Hepatocyte (in vitro differentiated cells): Measurements from ENCODE around the gene KRTAP12-2. TPM values are rescaled to one million over a fixed set of nuclear protein-coding genes. Genes with fewer than 3 reads are reported as not detected.

Experiments used
- DNase-seq: peaks from one replicate; pipeline ENCODE4 v3.0.0-alpha.2; 2016; ENCODE audit warnings: low spot score
- H2AFZ ChIP-seq: fragments of 200-600 bp; sonication (generic); 2 replicates; pipeline ENCODE4 v1.6.0; 2016; ENCODE audit warnings: antibody characterized with exemption, mild to moderate bottlenecking
- H3K27ac ChIP-seq: fragments of 200-600 bp; sonication (generic); 2 replicates; pipeline ENCODE4 v1.5.1; 2016; ENCODE audit warnings: mild to moderate bottlenecking
- H3K27me3 ChIP-seq: fragments of 200-600 bp; sonication (generic); 2 replicates; pipeline ENCODE4 v1.6.1; 2016
- H3K36me3 ChIP-seq: fragments of 200-600 bp; sonication (generic); replicated peaks from 2 replicates; pipeline ENCODE4 v1.5.1; 2016; ENCODE audit warnings: low read depth; ENCODE audit not compliant: insufficient read depth
- H3K4me1 ChIP-seq: fragments of 200-600 bp; sonication (generic); 2 replicates; pipeline ENCODE4 v1.5.1; 2016; ENCODE audit warnings: mild to moderate bottlenecking, moderate library complexity; ENCODE audit not compliant: insufficient read depth
- H3K4me2 ChIP-seq: fragments of 200-600 bp; sonication (generic); 2 replicates; pipeline ENCODE4 v1.6.0; 2016
- H3K4me3 ChIP-seq: fragments of 200-600 bp; sonication (generic); 2 replicates; pipeline ENCODE4 v1.5.1; 2016; ENCODE audit warnings: mild to moderate bottlenecking
- H3K79me2 ChIP-seq: fragments of 200-600 bp; sonication (generic); 2 replicates; pipeline ENCODE4 v1.6.0; 2017; ENCODE audit warnings: mild to moderate bottlenecking
- H3K9me2 ChIP-seq: fragments of 200-600 bp; sonication (generic); replicated peaks from 2 replicates; pipeline ENCODE4 v1.6.0; 2017; ENCODE audit warnings: mild to moderate bottlenecking; ENCODE audit not compliant: insufficient read depth
- H3K9me3 ChIP-seq: fragments of 200-600 bp; sonication (generic); 2 replicates; pipeline ENCODE4 v1.5.1; 2016; ENCODE audit warnings: low read depth, mild to moderate bottlenecking
- H4K20me1 ChIP-seq: fragments of 200-600 bp; sonication (generic); 2 replicates; pipeline ENCODE4 v1.6.0; 2016; ENCODE audit warnings: mild to moderate bottlenecking; ENCODE audit not compliant: insufficient read depth, poor library complexity, severe bottlenecking
- CTCF ChIP-seq: fragments of 200-600 bp; sonication (generic); IDR thresholded peaks from 2 replicates; pipeline ENCODE4 v1.5.1; 2016; ENCODE audit warnings: antibody characterized with exemption, mild to moderate bottlenecking; ENCODE audit not compliant: poor library complexity
- EZH2 ChIP-seq: fragments of 200-600 bp; sonication (generic); IDR thresholded peaks from 2 replicates; pipeline ENCODE4 v1.6.1; 2016; ENCODE audit warnings: antibody characterized with exemption, mild to moderate bottlenecking, borderline replicate concordance
- EZH2phosphoT487 ChIP-seq: fragments of 200-600 bp; sonication (generic); IDR thresholded peaks from one replicate; pipeline ENCODE4 v1.6.1; 2018; ENCODE audit warnings: antibody characterized with exemption, mild to moderate bottlenecking, low read depth, moderate library complexity; ENCODE audit not compliant: unreplicated experiment, severe bottlenecking
- WGBS: methylation state at CpG from one replicate; pipeline ENCODE4 v1.1.6; 2016; ENCODE audit warnings: low lambda C conversion rate; ENCODE audit errors: missing lambda C conversion rate; 5-methylcytosine and 5-hydroxymethylcytosine counted together
- polyA plus RNA-seq: library from polyadenylated mRNA; unstranded; fragments of >200 nt; fragmentation: Nextera tagmentation; extraction: Ambion mirVana; gene quantifications from 2 replicates; pipeline ENCODE4 v1.2.1, GENCODE V29; 2016
- total RNA-seq: library from RNA; depleted of rRNA; stranded (reverse); fragments of >200 nt; gene quantifications from 2 replicates; pipeline ENCODE4 v1.2.3, GENCODE V29; 2014

The KRTAP12-2 gene
- total and polyA plus RNA-seq, 2 experiments from 2014 or later: not detected

DNA sequence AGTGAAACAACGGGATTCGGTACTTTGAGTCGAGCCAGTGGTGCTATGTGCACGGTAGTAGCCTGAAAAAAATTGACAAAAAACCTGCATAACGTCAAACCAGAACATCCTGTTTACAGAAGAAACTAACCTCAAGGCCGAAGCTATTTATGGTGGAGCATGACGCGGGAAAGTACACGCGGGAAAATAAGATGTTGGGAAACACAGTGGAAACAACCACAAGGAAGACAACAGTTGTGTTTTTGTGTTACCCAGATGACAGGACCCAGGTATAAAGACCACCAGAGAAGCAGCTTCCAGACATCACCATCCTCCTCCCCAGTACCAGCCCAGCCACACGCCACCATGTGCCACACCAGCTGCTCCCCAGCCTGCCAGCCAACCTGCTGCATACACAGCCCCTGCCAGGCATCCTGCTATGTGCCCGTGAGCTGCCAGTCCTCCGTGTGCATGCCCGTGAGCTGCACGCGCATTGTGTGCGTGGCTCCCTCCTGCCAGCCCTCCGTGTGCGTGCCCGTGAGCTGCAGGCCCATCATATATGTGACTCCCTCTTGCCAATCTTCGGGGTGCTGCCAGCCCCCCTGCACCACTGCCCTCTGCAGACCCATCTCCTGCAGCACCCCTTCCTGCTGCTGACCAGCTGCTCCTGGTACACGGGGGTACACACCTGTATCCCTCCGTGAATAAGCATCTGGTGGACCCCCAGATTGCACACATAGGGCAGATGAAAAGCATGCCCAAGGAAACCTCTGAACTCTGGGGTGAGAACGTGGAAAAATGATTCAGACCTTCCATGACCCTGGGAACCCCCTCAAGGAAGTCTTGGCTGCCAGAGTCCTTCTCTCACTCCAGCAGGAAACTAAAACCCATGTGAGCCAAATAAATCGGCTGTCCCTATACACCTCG is 8.8 kb downstream of the KRTAP12-2 start, which contains the start of gene KRTAP12-3:
Gene KRTAP12-3 (plus strand): TSS at position 298 of the 906 bp plus-strand sequence. CDS start 48 bp downstream, at position 346.
- Histone ChIP-seq H3K27me3 (no peaks in the 10 kb centered on the region), H3K79me2 (no peaks in the 10 kb centered on the region), H3K27ac (no peak within 1 kb of the TSS), H3K9me3 (no peaks in the 10 kb centered on the region), H2AFZ (no peak within 1 kb of the TSS), H3K36me3 (no peaks in the 10 kb centered on the region), H3K4me2 (no peak within 1 kb of the TSS), H4K20me1 (no peaks in the 10 kb centered on the region), H3K9me2 (no peaks in the 10 kb centered on the region), H3K4me3 (no peak within 1 kb of the TSS), H3K4me1 (no peaks in the 10 kb centered on the region)
- 85% methylated on average over 26 of the region's 26 CpGs for WGBS
- no peak for DNase-seq
- TF ChIP-seq CTCF (no peak), EZH2 (no peak), EZH2phosphoT487 (no peak)

DNA sequence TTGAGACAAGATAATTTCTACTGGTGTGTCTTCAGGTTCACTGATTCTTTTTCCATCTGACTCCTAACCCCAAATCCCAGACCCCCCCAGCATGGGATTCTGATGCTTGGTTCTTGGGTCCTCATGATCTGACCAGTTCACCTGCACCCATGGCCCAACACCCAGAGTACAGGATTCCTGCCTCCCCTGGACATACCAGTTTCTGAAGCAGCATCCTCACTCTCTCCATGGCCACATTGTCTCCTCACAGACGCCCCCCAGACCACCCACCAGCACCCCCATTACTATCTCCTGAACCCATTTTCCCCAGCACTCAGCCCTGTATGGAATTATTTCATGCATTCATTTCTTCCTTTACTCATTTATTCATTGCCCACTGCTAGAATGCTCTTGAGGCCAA is 9.9 kb downstream of the KRTAP12-2 start:
- Histone ChIP-seq H3K9me2 (no peaks in the 10 kb centered on the region), H3K4me3 (no peak overlapping the region), H3K4me1 (no peaks in the 10 kb centered on the region), H3K79me2 (no peaks in the 10 kb centered on the region), H3K27me3 (no peaks in the 10 kb centered on the region), H3K9me3 (no peaks in the 10 kb centered on the region), H3K27ac (no peak overlapping the region), H3K36me3 (no peaks in the 10 kb centered on the region), H4K20me1 (no peaks in the 10 kb centered on the region), H2AFZ (no peak overlapping the region), H3K4me2 (no peak overlapping the region)
- WGBS: 73% methylated on average over 1 of the region's 1 CpG
- DNase-seq: no peak
- no peak for TF ChIP-seq CTCF
- no peak for TF ChIP-seq EZH2phosphoT487
- TF ChIP-seq EZH2: no peak

DNA sequence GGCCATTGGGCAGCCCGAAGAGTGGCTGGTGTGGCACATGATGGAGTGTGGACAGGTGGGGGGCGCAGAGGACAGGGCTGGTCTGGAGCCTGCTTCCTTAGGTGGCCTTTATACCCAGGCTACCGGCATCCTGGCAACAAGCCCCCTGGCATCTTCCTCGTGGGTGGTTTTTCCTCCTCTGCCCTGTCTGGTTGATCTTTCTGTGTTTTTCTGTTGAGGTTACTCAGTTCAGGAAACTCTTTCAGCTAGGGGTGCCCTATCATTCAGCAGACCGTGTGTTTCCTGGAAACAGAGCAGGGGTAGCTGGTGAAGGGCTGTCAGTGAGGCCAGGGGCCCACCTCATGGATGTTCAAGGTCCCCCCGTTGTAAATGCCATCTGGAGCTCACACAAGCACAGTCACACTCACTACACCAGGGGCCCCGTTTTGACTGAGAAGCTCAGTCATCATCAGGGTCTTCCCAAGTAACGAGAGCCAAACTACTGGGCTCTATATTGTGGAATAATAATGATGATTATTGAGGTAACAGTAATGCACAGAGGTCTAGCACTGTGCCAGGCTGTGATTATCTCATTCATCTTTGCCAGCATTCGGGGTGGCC is 12.1 kb downstream of the KRTAP12-2 start, which contains the start of gene KRTAP12-4:
Gene KRTAP12-4 (minus strand): TSS at position 84 of the 600 bp plus-strand sequence. CDS start 45 bp downstream, at position 39.
- TF ChIP-seq CTCF: no peak
- TF ChIP-seq EZH2phosphoT487: no peak
- TF ChIP-seq EZH2: no peak
- Histone ChIP-seq H3K9me2 (no peaks in the 10 kb centered on the region), H4K20me1 (no peaks in the 10 kb centered on the region)

More for the DNA sequence above, 12.1 kb downstream of the KRTAP12-2 start, which contains the start of gene KRTAP12-4:
- H3K4me3 ChIP-seq: no peak within 1 kb of the TSS
- H3K79me2 ChIP-seq: no peaks in the 10 kb centered on the region
- H3K36me3 ChIP-seq: no peaks in the 10 kb centered on the region
- no peaks in the 10 kb centered on the region for H3K4me1 ChIP-seq
- no peak within 1 kb of the TSS for H2AFZ ChIP-seq
- H3K27ac ChIP-seq: no peak within 1 kb of the TSS
- H3K4me2 ChIP-seq: no peak within 1 kb of the TSS
- DNase-seq: no peak
- H3K27me3 ChIP-seq: no peaks in the 10 kb centered on the region
- H3K9me3 ChIP-seq: no peaks in the 10 kb centered on the region
- WGBS: 84% methylated on average over 8 of the region's 9 CpGs
